Measurements from ENCODE around the gene CDC42EP2.
A peak's percentile ranks its signal among the peaks of the same experiment; 100 is the strongest.

CDC42EP2 gene

DNA sequence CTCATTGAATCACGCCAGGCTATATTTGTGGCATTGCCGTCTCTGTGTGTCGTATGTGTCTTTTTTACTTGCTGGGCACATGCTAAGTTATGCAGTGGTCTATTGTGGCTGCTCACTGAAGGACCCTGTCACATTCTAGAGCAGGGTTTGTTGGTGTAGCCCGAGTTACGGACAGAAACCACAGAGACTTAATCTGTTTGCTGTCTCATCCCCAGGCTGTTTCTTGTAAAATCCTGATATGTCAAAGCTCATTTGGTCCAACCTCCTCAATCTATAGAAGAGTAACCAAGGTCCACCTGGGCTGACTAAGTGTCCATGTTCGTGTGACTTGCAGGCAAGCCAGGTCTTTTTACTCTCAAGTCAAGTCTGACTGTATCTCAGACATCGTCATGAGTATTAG, 24.0 kb downstream of the CDC42EP2 start:
- in situ Hi-C loops (cut with HindIII; ENCODE audit: low sequenced_read_pairs): no loop called here
- TF ChIP-seq, protein P1, sequence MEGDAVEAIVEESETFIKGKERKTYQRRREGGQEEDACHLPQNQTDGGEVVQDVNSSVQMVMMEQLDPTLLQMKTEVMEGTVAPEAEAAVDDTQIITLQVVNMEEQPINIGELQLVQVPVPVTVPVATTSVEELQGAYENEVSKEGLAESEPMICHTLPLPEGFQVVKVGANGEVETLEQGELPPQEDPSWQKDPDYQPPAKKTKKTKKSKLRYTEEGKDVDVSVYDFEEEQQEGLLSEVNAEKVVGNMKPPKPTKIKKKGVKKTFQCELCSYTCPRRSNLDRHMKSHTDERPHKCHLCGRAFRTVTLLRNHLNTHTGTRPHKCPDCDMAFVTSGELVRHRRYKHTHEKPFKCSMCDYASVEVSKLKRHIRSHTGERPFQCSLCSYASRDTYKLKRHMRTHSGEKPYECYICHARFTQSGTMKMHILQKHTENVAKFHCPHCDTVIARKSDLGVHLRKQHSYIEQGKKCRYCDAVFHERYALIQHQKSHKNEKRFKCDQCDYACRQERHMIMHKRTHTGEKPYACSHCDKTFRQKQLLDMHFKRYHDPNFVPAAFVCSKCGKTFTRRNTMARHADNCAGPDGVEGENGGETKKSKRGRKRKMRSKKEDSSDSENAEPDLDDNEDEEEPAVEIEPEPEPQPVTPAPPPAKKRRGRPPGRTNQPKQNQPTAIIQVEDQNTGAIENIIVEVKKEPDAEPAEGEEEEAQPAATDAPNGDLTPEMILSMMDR (IDR thresholded peaks at IDR 0.05; ENCODE audit: low read depth, low read length, missing control alignments): no peak
- no peak overlapping the region for H3K4me3 ChIP-seq (ENCODE audit: low read depth, low read length)
- no peak for DNase-seq (ENCODE audit: low read depth)

DNA sequence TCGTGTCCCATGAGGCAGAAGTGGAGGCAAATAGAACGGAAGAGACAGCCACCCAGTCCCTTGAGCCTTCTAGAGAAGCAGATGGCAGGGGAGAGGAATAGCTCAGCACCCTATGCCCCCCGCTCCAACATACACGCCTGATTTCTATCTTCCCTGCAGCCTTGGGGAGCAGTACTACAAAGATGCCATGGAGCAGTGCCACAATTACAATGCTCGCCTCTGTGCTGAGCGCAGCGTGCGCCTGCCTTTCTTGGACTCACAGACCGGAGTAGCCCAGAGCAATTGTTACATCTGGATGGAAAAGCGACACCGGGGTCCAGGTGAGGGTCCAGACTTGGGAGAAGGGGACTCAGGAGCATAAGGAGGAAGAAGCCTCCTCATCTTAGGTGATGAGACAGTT, 25.6 kb downstream of the CDC42EP2 start:
- in situ Hi-C loops (cut with HindIII; ENCODE audit: low sequenced_read_pairs): no loop called here
- TF ChIP-seq, protein P1 (IDR thresholded peaks at IDR 0.05; ENCODE audit: low read depth, low read length, missing control alignments): no peak

DNA sequence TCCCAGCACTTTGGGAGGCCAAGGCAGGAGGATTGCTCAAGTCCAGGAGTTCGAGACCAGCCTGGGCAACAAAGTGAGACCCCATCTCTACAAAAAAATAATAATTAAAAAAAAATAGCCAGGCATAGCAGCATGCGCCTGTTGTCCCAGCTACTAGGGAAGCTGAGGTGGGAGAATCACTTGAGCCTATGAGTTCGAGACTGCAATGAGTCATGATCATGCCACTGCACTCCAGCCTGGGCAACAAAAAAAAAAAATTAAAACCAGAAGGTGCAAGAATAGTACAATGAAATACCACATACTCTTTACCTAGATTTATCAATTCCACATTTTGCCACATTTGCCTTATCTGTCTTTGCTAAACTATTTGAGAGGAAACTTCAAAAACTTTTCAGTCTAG, 27.2 kb downstream of the CDC42EP2 start:
- in situ Hi-C loops (cut with HindIII; ENCODE audit: low sequenced_read_pairs): no loop called here
- DNase-seq (ENCODE audit: low read depth): no peak
- TF ChIP-seq, protein P1 (IDR thresholded peaks at IDR 0.05; ENCODE audit: low read depth, low read length, missing control alignments): no peak
- no peak overlapping the region for H3K4me3 ChIP-seq (ENCODE audit: low read depth, low read length)

More for the DNA sequence above, 25.6 kb downstream of the CDC42EP2 start:
- DNase-seq (ENCODE audit: low read depth): no peak
- H3K4me3 ChIP-seq (ENCODE audit: low read depth, low read length): no peak overlapping the region

DNA sequence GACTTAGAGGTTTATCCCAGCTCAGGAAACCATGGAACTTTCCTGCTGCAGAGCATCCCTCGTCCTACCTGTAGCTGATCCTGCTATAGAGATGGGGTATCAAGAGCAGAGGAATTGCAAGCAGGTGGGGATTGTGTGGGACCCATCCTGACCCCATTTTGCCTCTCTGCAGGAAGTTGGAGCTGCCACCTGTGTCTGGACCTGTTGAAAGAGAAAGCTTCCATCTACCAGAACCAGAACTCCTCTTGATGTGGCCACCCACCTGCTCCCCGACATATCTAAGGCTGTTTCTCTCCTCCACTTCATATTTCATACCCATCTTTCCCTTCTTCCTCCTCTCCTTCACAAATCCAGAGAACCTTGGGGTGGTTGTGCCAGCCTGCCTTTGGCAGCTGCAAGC, 36.8 kb downstream of the CDC42EP2 start:
- H3K4me3 ChIP-seq (ENCODE audit: low read depth, low read length): no peak overlapping the region
- DNase-seq (ENCODE audit: low read depth): no peak
- in situ Hi-C loops (cut with HindIII; ENCODE audit: low sequenced_read_pairs): no loop called here
- TF ChIP-seq, protein P1 (IDR thresholded peaks at IDR 0.05; ENCODE audit: low read depth, low read length, missing control alignments): no peak

DNA sequence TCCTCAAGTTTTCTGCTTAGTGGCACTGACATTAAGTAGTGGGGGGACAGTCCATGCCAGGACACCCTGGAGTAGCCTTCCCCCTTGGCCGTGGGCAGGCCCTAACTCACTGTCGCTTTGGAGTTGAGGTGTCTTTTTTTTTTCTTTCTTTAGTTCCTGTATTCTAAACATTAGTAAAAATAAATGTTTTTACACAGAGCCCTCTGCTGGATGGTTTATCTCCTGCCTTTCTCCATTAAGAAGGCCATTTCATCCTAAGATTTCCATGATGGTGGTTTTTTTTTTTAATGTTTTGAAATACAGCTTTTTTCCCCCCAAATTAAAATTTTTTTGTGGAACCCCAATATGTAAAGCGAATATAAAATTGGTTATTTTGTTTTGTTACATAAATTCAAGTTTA, 38.1 kb downstream of the CDC42EP2 start:
- in situ Hi-C loops (cut with HindIII; ENCODE audit: low sequenced_read_pairs): no loop called here
- TF ChIP-seq, protein P1 (IDR thresholded peaks at IDR 0.05; ENCODE audit: low read depth, low read length, missing control alignments): peak; percentile 34
- no peak overlapping the region for H3K4me3 ChIP-seq (ENCODE audit: low read depth, low read length)
- DNase-seq (ENCODE audit: low read depth): no peak

DNA sequence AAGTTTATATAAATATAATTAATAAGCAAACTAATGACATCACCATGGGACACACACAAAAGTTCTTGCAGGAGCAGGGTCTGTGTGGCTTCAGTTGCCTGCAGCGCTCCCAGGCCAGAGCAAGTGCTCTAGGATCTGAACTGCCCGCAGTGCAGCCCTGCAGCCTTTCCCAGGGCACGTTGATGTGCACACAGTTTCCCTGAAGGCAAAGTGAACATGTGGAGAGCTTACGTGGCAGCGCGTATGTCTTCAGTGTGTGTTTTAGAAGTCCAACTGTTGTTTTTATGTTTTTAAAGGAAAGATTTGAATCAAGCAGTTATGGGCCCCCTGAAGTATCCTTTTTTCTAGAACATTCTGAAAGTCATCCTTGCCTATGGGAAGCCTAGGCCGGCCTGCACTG, 38.7 kb downstream of the CDC42EP2 start:
- DNase-seq (ENCODE audit: low read depth): no peak
- H3K4me3 ChIP-seq (ENCODE audit: low read depth, low read length): no peak overlapping the region
- in situ Hi-C loops (cut with HindIII; ENCODE audit: low sequenced_read_pairs): no loop called here
- TF ChIP-seq, protein P1 (IDR thresholded peaks at IDR 0.05; ENCODE audit: low read depth, low read length, missing control alignments): no peak

DNA sequence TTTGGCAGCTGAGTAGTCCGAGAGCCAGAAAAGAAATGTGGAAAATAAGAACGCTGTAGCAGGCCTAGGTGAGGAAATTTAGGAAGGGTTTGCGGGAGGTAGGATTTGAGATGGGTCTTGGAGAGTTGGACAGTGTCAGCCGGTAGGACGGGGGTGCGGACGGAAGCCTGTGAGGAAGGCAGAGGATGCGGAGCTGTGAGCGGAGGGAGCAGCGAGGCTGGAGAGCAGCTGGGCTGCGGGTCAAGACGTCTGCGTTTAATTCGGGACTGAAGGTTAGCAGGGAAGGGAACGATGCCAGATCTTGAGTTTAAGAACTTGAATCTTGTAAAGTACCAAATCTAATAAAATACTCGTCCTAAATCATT, 39.2 kb downstream of the CDC42EP2 start:
- no peak for DNase-seq (ENCODE audit: low read depth)
- TF ChIP-seq, protein P1 (IDR thresholded peaks at IDR 0.05; ENCODE audit: low read depth, low read length, missing control alignments): no peak
- peak overlapping the region; percentile 48 for H3K4me3 ChIP-seq (ENCODE audit: low read depth, low read length)
- in situ Hi-C loops (cut with HindIII; ENCODE audit: low sequenced_read_pairs): no loop called here
